NCI-H526 (cell line): ENCODE measurements around the gene HNRNPM.
A peak's percentile ranks its signal among the peaks of the same experiment; 100 is the strongest.

Experiments used
- DNase-seq, 2 experiments: peaks; one replicate each; lab custom pipeline; 2025; lab: John Stamatoyannopoulos, UW

The HNRNPM gene

DNA sequence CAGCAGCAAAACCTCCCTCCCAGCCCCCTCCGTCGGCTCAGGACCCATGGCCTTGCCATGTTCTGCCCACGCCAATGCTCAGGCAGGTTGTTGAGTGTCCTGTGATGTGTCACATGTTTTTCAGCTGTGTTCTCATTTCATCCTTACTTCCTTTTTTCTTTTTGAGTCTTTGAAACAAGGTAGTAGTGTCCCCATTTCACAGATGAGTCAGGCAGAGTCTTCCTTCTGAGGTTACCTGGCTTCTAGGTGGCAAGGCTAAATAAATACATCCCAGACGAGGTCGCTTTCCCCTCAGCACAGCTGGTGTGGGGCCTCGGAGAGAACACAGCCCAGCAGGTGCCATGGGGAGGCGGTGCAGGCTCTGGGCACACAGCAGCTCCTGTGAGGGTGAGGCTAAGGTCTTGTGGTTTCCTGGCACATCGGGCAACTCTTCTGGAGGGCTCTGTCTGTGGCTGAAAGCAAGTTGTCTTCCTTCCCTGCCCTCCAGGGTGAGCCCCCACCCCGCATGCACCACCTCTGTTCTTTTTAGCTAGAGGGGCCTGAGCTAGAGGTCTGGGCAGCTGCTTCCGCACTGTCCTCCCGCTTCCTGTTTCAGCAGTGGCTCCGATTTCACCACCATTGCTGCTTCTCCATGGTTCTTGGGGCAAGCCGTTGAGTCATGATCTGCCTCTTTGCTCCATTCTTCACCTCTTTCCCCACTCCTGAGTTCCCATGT is 42.5 kb downstream of the HNRNPM start:
- DNase-seq: no peak

DNA sequence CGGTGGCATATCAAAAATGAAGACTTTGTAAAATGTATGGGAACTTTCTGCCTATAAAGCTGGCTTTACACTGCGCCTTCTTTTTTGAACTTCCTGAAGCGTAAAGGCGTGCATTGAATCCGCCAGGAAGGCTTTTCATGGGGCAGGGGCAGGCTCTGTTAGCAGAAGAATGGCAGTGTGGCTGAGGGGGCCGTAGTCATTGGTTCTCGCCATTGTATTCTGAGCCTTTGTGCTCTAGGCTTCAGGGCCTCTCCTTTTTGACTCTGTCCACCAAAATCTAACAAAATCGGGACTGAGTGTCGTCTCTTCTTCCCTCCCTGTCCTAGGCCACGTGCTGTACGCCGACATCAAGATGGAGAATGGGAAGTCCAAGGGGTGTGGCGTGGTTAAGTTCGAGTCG is 43.6 kb downstream of the HNRNPM start:
- no peak for DNase-seq

DNA sequence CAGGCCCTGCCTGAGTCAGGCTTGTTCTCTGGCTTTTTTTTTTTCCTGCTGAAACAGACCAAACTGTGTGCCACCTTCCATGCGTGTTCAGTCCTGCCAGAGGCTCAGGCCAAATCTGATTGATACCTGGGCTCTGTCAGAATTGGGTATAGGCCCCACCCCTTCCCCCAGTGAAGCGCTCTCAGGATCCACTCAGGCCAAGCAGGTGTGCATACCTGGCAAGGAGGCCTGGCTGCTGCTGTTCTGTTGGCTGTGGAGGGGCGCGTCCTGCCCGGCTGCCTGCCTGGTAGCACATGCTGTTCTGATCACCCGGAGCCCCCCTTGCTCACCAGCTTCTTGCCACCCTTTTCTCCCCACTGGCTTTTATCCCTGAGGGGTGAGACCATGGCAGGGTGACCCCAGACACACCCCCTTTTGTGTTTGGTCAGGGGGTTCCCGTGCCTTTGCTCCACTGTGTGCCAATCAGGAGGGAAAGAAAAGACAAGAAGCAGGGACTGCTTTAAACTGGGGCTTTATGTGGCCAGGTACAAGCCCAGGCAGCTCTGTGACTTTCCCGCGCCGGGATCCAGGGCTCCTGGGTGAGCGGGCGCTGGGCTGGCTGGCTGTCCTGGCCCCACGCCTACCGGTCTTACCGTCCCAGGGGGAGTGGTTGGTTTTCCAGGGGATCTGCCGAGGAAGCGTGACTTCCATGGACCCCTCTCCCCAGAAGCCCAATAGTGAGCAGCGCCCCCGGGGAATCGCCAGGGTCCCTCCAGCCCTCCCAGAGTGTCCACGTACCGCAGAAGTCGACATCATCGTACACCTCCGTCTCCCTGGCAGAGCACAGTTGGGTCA is 45.0 kb downstream of the HNRNPM start:
- DNase-seq: no peak

DNA sequence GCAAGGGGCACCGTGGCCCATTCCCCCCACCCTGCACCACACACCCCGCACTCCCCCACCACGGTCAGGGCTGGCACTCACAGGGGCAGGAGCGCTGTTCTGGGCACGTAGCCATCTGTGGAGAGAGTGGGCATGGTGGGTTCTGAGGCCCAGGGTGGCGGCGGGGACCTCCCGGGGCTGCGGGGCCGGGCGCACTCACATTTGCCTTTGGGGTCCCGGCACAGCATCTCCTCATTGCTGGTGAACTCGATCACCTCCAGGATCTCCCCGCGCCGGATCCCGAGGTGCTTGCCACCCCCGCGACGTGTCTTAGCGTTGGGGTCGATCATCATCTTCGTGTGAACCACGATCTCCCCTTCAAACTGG is 45.6 kb downstream of the HNRNPM start:
- DNase-seq: no peak

DNA sequence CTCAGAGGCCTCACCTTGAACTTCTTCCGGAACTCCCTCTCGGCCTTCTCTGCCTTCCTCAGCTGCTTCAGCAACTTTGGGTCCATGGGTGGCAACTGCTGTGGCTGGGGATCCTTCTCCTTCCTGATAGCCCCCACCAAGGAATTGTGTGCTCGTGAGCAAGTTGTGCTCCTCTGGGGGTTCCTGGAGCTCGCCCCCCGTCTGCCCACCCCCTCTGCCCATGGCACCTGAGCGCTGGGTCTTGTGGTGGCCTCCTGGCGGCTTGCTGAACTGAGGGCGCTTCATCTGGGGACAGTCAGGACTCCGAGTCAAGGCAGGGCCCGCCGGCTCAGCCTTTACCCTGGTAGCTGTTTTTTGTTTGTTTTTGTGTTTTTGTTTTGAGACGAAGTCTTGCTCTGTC is 46.1 kb downstream of the HNRNPM start:
- DNase-seq: no peak

DNA sequence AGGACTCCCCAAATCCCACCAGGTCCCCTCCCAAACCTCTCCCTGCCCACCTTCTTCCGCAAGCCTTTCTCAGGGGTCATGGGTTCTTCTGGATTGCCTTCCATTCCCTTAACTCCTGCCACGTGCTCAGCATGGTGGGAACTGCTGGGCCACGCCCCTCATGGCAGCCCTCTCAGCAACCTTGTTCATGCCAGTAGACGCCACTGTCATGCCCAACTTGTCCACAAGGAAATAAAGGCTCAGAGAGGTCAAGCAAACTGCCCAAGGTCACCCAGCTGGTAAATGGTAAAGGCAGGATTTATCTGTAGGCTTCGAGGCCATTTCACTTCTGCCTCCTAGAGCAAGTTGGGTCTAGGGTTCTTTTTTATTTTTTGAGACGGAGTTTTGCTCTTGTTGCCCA is 46.8 kb downstream of the HNRNPM start:
- DNase-seq: no peak

DNA sequence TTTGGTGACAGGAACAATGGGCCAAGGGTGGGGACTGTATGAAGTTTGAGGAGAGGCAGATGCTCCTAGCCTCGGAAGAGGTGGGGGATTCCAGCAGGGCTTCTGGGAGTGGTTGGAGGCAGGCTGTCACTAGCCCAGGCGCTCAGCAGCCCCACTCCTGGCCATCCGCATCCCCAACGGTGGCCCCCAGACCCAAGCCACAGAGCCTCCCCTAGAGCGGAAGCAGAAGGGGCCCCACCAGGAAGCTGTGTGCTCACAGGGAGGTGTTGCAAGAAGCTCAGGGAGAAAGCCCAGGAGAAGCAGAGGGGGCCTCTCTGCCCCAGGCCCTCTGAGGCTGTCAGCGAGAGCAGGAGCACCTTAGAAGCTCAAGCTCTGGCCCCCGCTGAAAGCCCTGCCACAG is 49.4 kb downstream of the HNRNPM start:
- no peak for DNase-seq

DNA sequence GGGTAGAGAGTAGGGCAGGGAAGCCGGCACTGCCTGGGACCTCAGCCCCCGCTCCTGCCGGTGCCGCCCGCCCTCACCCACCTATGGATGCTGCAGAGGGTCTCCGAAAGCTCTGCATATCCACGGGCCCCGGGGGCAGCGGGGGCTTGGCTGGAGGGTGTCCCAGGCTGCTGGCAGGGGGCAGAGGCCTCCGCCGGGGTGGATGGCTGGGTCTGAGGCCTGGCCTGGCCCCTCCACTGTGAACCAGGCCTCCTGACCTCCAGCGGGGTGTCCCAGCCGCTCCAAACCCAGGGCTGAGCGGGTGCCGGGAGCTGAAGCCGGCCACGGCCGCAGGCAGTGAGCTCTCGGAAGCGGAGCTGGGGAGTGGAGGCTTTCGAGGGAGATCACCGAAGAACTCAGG is 53.5 kb downstream of the HNRNPM start:
- DNase-seq: no peak

DNA sequence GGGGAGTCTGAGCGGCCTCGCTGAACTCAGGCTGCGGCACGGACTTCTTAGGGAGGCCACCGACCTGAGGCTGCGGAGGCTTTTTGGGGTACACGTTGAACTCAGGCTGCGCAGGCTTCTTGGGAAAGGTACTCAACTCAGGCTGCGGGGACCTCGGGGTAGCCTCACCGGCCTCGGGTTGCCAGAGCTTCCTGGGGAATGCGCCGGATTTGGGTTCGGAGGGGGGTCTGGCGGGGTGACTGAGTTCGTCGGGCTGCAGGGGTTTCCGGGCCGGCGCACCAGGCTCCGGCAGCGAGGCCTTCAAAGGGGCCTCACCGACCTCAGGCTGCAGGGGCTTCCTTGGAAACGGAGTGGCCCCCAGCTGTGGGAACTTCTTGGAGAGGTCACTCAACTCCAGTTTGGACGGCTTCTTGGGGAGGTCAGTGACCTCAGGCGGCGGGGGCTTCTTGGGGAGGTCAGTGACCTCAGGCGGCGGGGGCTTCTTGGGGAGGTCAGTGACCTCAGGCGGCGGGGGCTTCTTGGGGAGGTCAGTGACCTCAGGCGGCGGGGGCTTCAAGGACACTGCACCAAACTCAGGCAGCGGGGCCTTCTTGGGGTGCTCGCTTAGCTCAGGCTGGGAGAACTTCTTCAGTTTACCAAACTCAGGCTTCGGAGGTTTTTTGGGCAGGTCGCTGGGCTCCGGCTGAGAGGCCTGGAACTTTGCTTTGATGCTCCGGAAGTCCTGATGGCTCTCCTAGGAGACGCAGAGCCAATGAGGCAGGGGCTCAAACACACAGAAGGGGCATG is 54.5 kb downstream of the HNRNPM start:
- no peak for DNase-seq

DNA sequence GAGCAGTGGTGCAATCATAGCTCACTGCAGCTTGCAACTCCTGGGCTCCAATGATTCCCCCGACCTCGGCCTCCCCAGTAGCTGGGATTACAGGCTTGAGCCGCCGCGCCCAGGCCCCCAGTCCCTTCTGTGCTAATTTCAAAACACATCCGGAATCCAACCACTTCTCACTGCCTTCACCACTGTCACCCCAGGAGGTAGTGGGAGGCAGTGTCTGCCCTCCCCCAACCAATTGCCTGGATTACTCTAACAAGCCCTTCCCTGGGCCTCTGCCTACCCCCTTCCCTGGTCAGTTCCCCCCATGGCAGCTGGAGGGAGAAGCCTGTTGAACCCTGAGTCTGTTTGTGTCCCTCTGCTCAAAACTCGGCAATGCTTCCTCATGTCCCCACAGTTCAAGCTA is 55.4 kb downstream of the HNRNPM start:
- no peak for DNase-seq

DNA sequence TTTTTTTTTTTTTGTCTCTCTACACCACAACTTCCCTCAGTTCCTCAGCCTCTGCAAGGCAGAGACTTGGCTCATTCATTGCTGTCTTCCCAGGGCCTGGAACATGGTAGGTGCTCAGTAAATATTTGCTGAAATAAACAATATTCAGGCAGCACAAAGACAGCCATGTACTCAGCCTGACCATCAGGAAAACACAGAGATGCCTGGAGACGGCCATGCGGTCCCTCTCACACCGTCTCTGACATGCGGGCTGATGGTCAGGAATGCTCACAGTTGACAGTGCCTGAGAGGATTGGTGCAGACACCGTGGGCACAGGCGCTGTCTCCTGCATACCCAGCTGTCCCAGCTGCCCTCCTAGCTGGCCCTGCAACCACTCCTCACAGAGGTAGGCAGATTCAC is 56.7 kb downstream of the HNRNPM start:
- no peak for DNase-seq

DNA sequence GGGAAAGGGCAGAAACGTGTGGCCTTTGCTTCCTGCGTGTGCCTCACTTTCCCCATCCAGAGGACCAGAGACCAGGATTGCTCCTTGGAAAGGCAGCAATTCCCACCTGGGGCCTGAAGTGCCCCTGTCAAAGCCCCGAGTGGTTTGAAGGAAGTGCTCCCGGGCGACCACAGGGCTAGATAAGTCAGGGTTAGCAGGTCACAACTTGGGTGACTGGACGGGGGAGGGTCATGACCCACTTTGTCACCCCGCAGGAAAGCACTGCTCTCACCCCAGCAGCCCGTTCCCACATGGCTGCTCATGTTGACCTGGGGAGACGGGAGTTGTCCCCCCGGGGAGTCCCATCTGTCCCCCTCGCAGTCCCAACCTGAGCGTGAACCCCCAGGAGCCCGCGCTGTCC is 57.2 kb downstream of the HNRNPM start:
- no peak for DNase-seq

DNA sequence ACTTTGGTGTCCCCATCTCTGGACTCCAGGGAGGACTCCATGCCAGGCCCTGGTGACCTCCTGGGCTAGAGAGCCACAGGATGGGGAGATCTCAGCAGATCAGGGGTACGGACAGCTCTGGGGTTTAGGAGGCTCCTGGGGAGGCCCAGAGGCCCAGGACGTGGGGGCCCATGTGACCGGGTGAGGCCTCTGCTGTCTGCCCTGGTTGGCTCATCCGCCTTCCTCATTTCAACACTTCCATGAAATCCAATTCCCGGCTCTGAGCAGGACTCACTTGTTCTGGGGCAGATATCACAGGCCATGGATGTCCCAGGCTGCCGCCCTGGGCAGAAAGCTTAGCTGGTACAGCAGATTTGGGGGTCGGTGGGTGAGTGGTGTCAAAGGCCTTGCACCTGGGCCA is 58.7 kb downstream of the HNRNPM start:
- DNase-seq: no peak

DNA sequence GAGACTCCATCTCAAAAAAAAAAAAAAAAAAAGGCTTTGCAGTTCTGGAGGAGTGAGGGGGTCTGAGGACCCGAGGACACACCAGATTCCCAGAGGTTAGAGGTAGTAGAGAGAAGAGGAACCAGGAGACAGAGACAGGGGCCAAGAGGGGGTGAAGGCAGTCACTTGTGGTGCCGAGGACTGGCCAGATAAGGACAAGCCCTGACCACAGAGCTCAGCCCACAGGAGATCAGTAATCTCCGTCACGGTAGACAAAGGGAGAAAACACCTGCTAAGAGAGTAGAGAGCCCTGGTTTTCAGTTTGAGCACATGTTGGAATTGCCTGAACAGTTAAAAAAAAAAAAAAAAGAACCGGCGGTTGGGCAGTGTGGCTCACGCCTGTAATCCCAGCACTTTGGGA is 59.4 kb downstream of the HNRNPM start:
- DNase-seq: no peak

DNA sequence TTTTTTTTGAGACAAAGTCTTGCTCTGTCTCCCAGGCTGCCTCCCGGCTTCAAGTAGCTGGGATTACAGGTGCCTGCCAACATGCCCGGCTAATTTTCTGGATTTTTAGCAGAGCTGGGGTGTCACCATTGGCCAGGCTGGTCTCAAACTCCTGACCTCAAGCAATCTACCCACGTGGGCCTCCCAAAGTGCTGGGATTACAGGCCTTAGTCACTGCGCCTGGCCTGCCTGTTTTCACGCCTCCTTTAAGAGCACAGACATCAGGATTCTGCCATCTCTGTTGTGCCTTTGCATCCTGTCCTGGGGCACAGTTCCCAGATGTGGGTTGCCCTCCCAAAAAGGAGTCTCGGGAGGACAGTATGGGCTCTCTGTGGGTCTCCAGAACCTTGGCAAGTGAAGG is 60.1 kb downstream of the HNRNPM start:
- DNase-seq: no peak

DNA sequence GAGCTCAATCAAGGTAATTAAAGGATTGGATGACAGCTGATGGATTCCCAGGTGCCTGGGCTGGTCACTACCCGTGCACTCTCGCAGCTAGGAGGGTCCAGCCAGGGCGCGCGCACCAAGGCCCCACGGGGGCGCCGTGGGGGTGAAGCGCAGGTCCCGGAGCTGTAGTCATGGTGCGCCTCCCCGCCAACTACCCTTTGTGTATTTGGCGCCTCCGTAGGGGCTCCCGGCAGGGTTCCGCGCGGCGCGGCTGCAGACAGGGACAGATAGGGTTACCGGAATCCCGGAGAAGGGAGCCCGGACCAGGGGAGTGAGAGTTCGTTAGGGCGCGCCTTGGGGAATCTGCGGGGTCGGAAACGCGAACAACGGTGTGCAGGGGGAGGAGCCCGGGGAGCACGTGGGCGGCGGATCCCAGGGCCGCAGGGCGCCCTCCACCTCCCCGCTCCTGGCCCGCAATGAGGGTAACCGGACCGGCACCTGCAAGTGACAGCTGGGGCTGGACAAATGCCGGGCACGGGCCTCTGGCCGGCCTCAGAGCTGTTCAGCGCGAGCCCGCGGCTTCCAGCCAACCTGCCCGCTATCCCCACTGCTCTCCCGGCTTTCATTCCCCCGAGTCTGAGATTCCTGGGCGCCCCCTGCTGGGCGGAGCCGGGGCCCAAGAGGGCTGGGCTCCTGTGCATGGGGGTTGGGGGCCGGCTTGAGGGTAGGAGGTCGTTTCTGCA is 61.1 kb downstream of the HNRNPM start:
- peak; percentile 46 to 79 for DNase-seq

DNA sequence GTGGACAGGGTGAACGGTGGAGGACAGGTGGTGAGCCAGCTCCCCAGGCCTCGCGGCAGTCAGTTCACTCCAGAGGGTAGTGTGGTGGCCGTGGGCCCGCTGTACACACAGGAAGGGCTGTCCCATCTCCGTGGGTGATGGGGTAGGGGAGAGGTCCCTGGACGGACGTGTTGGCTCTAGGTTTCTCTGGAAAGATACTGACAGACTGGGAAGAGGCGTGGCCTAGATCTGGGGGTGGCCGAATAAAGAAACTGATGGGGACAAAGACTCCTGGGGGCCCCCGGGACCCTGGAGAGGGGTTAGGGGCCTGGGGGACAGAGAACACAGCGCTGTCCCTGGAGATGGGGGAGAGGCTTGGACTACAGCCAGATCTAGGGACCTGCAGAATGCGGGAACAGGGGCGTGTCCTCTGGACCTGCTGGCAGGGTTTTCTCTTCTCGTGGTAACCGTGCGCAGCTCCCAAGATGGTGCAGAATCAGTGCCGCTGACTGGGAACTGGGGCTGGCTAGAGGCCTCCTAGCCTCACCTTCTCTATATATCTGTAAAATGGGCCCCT is 61.7 kb downstream of the HNRNPM start:
- peak in 1 of 2 experiments; percentile 49 for DNase-seq

DNA sequence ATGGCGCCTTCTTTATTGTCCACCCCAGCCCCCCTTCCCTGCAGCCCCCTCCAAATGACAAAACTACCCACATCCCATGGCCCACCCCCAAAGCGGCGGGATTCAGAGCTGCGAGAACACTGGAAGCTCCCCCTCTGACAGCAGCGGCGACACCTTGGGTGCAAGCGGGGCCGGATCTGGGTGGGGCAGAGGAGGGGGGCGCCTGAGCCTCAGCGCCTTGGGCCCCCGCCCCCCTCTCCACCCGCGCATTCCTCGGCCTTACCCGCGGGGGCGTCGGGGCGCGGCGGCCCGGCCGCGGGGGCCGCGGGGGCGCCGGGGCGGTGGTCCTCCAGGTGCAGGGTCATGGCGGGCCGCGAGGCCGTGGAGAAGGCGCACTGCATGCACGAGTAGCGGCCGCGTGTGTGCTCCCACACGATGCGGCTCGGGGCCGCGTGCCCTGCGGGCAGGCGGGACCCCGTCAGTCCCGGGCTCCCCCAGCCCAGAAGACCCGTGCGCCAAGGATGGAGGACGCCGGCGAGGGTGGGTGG is 65.9 kb downstream of the HNRNPM start:
- no peak for DNase-seq

DNA sequence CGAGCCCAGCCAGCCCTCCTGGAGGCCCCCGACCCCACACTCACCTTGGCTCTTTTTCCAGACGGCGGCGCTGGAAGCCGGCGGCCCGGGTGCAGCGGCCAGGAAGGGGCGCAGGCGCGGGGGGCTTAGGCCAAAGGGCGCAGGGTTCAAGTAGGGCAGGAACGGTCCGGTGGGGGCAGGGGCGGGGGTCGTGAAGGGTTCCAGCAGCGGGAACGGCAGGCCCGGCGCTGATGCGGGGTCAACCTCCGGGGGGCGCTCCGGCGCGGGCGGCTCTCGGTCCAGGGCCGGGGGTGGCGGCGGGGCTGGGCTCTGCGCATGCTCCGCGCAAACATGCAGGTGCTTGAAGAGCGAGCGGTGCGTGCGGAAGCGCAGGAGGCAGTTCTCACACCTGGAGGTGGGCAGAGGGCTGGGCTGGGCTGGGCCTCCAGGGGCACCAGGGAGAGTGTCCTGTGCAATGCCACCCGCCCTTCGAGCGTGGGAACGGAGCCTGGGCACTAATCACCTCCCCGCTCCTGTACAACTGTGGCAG is 66.9 kb downstream of the HNRNPM start:
- no peak for DNase-seq

DNA sequence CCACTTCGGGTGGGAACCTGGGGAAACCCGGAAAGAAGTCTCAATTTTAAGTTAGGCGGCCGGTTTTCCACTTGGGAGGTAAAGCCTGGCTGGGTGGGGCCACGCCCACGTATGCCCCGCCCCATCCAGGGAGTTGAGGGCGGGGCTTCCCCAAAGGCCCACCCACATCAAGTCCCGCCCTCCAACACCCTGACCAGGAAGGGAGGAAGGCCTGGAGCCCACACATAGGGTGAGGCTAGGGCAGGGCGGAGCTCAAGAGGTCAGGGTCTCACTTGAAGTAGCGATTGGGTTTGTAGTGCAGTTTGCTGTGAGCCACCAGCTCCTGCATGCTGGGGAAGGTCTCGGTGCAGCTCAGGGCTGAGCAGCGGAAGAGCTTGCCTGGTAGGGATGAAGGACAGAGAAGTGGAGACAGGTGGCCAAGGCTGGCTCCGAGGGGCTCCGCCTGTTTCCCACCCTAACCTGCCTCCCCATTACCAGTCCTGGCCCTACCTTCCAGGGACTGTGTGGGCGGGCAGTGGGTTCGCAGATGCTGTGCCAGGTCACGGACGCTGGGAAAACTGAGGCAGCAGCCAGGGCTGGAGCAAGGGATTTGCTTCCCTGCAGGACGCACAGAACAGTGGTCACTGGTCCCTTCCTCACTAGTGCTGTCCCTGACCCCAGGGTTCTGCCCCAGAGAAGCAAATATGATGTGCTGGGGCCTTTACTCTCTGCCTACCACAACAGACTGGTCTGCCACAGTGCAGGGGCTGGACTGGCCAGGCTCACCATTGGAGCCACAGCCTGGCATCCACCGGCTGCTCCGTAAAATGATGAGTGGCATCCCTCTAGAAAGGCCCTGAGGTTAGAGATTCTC is 67.6 kb downstream of the HNRNPM start:
- peak in 1 of 2 experiments; percentile 20 for DNase-seq
